Activated CD8-positive, alpha-beta T cell treated with anti-CD3 and anti-CD28 coated beads, Interleukin-2, amount 10 ng/mL, durations not matched to agents 7 days and 5 days (primary cell): Measurements from ENCODE around the gene STIM1. TPM values are rescaled to one million over a fixed set of nuclear protein-coding genes. Genes with fewer than 3 reads are reported as not detected.

Experiments used
- ATAC-seq: fragments of 150-1000 bp; cut with Tn5 transposase; one replicate; pipeline ENCODE4 v1.10.0; 2021; ENCODE audit warnings: moderate library complexity
- CTCF ChIA-PET: fragments of 350-600 bp; sonication (Branson Sonifier 250); formaldehyde crosslinking; loops from one replicate; lab custom pipeline; 2021; ENCODE audit warnings: antibody characterized with exemption; lab: Charles Lee
- POLR2A ChIA-PET: fragments of 350-600 bp; sonication (Branson Sonifier 250); formaldehyde crosslinking; loops from one replicate; lab custom pipeline; 2021; ENCODE audit warnings: antibody characterized with exemption; lab: Charles Lee
- DNase-seq: peaks from one replicate; pipeline ENCODE4 v3.0.0-alpha.2; 2020
- H3K27ac Mint-ChIP-seq: one replicate; pipeline ENCODE4 v1.8.0; 2021; ENCODE audit warnings: mild to moderate bottlenecking, mixed read lengths
- H3K27me3 Mint-ChIP-seq: one replicate; pipeline ENCODE4 v1.8.0; 2021; ENCODE audit warnings: low read depth, mixed read lengths
- H3K36me3 Mint-ChIP-seq: one replicate; pipeline ENCODE4 v1.8.0; 2021; ENCODE audit warnings: low read depth, mixed read lengths
- H3K4me1 Mint-ChIP-seq: one replicate; pipeline ENCODE4 v1.8.0; 2021; ENCODE audit warnings: low read depth, mixed read lengths
- H3K4me3 Mint-ChIP-seq: one replicate; pipeline ENCODE4 v1.8.0; 2021; ENCODE audit warnings: mild to moderate bottlenecking, mixed read lengths
- H3K9me3 Mint-ChIP-seq: one replicate; pipeline ENCODE4 v1.8.0; 2022; ENCODE audit warnings: mixed read lengths; ENCODE audit not compliant: insufficient read depth
- total RNA-seq, 2 experiments: library from RNA; stranded (reverse); gene quantifications; one replicate each; pipeline ENCODE4 v1.2.3, GENCODE V29; 2021

The STIM1 gene
- total RNA-seq, 2 experiments from 2014 or later, result 97.3 to 104 TPM

- DNase-seq, result no peak
- ChIA-PET POLR2A (interaction anchor here (0.7 to 1.1 kb wide), 3 partner anchors 9 to 16 kb away, joined by 3 to 4 read pairs (median 3); partner anchors contain the start of gene STIM1), CTCF (interaction anchor here (0.7 to 9.5 kb wide), 6 partner anchors 11 to 207 kb away, joined by 3 to 133 read pairs (median 10); partner anchors contain the start of genes RHOG and STIM1)
- peaks cover 88% of the 10 kb centered on the region for H3K4me1 Mint-ChIP-seq
- H3K27me3 Mint-ChIP-seq, result no peaks in the 10 kb centered on the region
- H3K36me3 Mint-ChIP-seq, result peaks cover 44% of the 10 kb centered on the region
- no peak for ATAC-seq
- H3K4me3 Mint-ChIP-seq, result peak overlapping the region; percentile 42
- H3K27ac Mint-ChIP-seq, result peak overlapping the region; percentile 77
- H3K9me3 Mint-ChIP-seq, result no peaks in the 10 kb centered on the region
Observed at GRCh38 chr11:3865388-3866193, 10.1 kb downstream of the STIM1 start.

GRCh38 chr11:3866206-3866605 lies 10.7 kb downstream of the STIM1 start:
- CTCF ChIA-PET, result interaction anchor here (2.1 to 9.5 kb wide), 5 partner anchors 11 to 207 kb away, joined by 5 to 133 read pairs (median 16); partner anchors contain the start of gene STIM1
- Mint-ChIP-seq H3K27ac (peak overlapping the region; percentile 77), H3K4me1 (peaks cover 89% of the 10 kb centered on the region), H3K27me3 (no peaks in the 10 kb centered on the region), H3K36me3 (peaks cover 43% of the 10 kb centered on the region), H3K9me3 (no peaks in the 10 kb centered on the region), H3K4me3 (peak overlapping the region; percentile 42)
- ATAC-seq (no peak), DNase-seq (no peak)
- POLR2A ChIA-PET, result interaction anchor here (1.2 to 1.7 kb wide), 2 partner anchors 11 to 30 kb away, joined by 3 to 12 read pairs; partner anchors contain the start of gene STIM1

- Mint-ChIP-seq H3K9me3 (no peaks in the 10 kb centered on the region), H3K27ac (peak overlapping the region; percentile 48), H3K36me3 (peaks cover 42% of the 10 kb centered on the region), H3K27me3 (no peaks in the 10 kb centered on the region), H3K4me3 (no peak overlapping the region), H3K4me1 (peaks cover 89% of the 10 kb centered on the region)
- POLR2A ChIA-PET, result interaction anchor here (0.6 to 1.7 kb wide), 3 partner anchors 12 to 30 kb away, joined by 3 to 12 read pairs (median 4); partner anchors contain the start of gene STIM1
- DNase-seq (no peak), ATAC-seq (no peak)
- CTCF ChIA-PET, result interaction anchor here (1.0 to 9.5 kb wide), 8 partner anchors 8 to 206 kb away, joined by 3 to 133 read pairs (median 5); partner anchors contain the start of gene STIM1
Observed at GRCh38 chr11:3866836-3867208, 11.4 kb downstream of the STIM1 start.

GRCh38 chr11:3867209-3868091 lies 12.0 kb downstream of the STIM1 start:
- ChIA-PET POLR2A (interaction anchor here (0.6 to 1.7 kb wide), 5 partner anchors 12 to 29 kb away, joined by 3 to 12 read pairs (median 4); partner anchors contain the start of gene STIM1), CTCF (interaction anchor here (0.9 to 9.5 kb wide), 11 partner anchors 9 to 205 kb away, joined by 3 to 133 read pairs (median 5); partner anchors contain the start of gene STIM1)
- Mint-ChIP-seq H3K9me3 (no peaks in the 10 kb centered on the region), H3K27ac (peak overlapping the region; percentile 48), H3K27me3 (no peaks in the 10 kb centered on the region), H3K36me3 (peaks cover 40% of the 10 kb centered on the region), H3K4me1 (peaks cover 87% of the 10 kb centered on the region), H3K4me3 (no peak overlapping the region)
- ATAC-seq (no peak), DNase-seq (no peak)

GRCh38 chr11:3873712-3874349 lies 18.4 kb downstream of the STIM1 start:
- Mint-ChIP-seq H3K27me3 (no peaks in the 10 kb centered on the region), H3K4me3 (no peak overlapping the region), H3K36me3 (peaks cover 24% of the 10 kb centered on the region), H3K27ac (no peak overlapping the region), H3K4me1 (peaks cover 72% of the 10 kb centered on the region), H3K9me3 (no peaks in the 10 kb centered on the region)
- ATAC-seq, result no peak
- POLR2A ChIA-PET, result interaction anchor here (1.2 to 1.3 kb wide), 2 partner anchors 13 to 19 kb away, joined by 3 read pairs; no protein-coding TSS in a partner anchor
- no peak for DNase-seq
- CTCF ChIA-PET, result interaction anchor here (0.9 to 2.4 kb wide), 5 partner anchors 9 to 199 kb away, joined by 3 to 13 read pairs (median 6); partner anchors contain the start of gene STIM1

- Mint-ChIP-seq H3K27me3 (no peaks in the 10 kb centered on the region), H3K4me1 (peaks cover 69% of the 10 kb centered on the region), H3K9me3 (no peaks in the 10 kb centered on the region), H3K4me3 (no peak overlapping the region), H3K36me3 (peaks cover 14% of the 10 kb centered on the region), H3K27ac (no peak overlapping the region)
- no peak for DNase-seq
- CTCF ChIA-PET, result interaction anchor here (1.1 to 2.3 kb wide), 4 partner anchors 8 to 197 kb away, joined by 4 to 11 read pairs (median 5); partner anchors contain the start of gene STIM1
- POLR2A ChIA-PET, result no interaction called here
- no peak for ATAC-seq
Observed at GRCh38 chr11:3876613-3877012, 21.1 kb downstream of the STIM1 start.

GRCh38 chr11:3877364-3878257 lies 22.1 kb downstream of the STIM1 start:
- no peak for ATAC-seq
- POLR2A ChIA-PET, result interaction anchor here (0.8 to 1.5 kb wide), 2 partner anchors 23 to 36 kb away, joined by 3 to 4 read pairs; partner anchors contain the start of genes RHOG and STIM1

GRCh38 chr11:3878258-3878584 lies 22.8 kb downstream of the STIM1 start:
- H3K36me3 Mint-ChIP-seq, result peaks cover 8% of the 10 kb centered on the region
- DNase-seq, result no peak
- H3K27ac Mint-ChIP-seq, result no peak overlapping the region
- H3K27me3 Mint-ChIP-seq, result no peaks in the 10 kb centered on the region
- no peak overlapping the region for H3K4me3 Mint-ChIP-seq
- ChIA-PET POLR2A (interaction anchor here (0.8 to 1.7 kb wide), 3 partner anchors 23 to 37 kb away, joined by 3 to 10 read pairs (median 4); partner anchors contain the start of genes RHOG and STIM1), CTCF (interaction anchor here (1.0 to 3.6 kb wide), 6 partner anchors 10 to 195 kb away, joined by 3 to 27 read pairs (median 6); partner anchors contain the start of gene STIM1)
- ATAC-seq, result no peak
- peaks cover 74% of the 10 kb centered on the region for H3K4me1 Mint-ChIP-seq
- no peaks in the 10 kb centered on the region for H3K9me3 Mint-ChIP-seq

More at GRCh38 chr11:3877364-3878257, 22.1 kb downstream of the STIM1 start:
- H3K4me1 Mint-ChIP-seq, result peaks cover 68% of the 10 kb centered on the region
- H3K36me3 Mint-ChIP-seq, result peaks cover 10% of the 10 kb centered on the region
- CTCF ChIA-PET, result interaction anchor here (1.0 to 3.6 kb wide), 9 partner anchors 9 to 196 kb away, joined by 3 to 27 read pairs (median 6); partner anchors contain the start of gene STIM1
- H3K27ac Mint-ChIP-seq, result no peak overlapping the region
- no peaks in the 10 kb centered on the region for H3K27me3 Mint-ChIP-seq
- no peak for DNase-seq
- no peak overlapping the region for H3K4me3 Mint-ChIP-seq
- H3K9me3 Mint-ChIP-seq, result no peaks in the 10 kb centered on the region

GRCh38 chr11:3879216-3879966 lies 23.9 kb downstream of the STIM1 start:
- peak overlapping the region; percentile 45 for H3K27ac Mint-ChIP-seq

More at GRCh38 chr11:3879216-3879966, 23.9 kb downstream of the STIM1 start:
- Mint-ChIP-seq H3K36me3 (peaks cover 3% of the 10 kb centered on the region), H3K4me3 (no peak overlapping the region), H3K27me3 (no peaks in the 10 kb centered on the region), H3K9me3 (no peaks in the 10 kb centered on the region), H3K4me1 (peaks cover 74% of the 10 kb centered on the region)
- POLR2A ChIA-PET, result interaction anchor here (1.5 to 1.7 kb wide), 2 partner anchors 24 to 38 kb away, joined by 4 to 10 read pairs; partner anchors contain the start of genes RHOG and STIM1
- ATAC-seq (peak; percentile 51), DNase-seq (no peak)
- CTCF ChIA-PET, result interaction anchor here (1.5 to 3.6 kb wide), 5 partner anchors 8 to 194 kb away, joined by 4 to 27 read pairs (median 8); partner anchors contain the start of gene STIM1
